Duodenal mucosa (tissue), 2 donors: Measurements from ENCODE around the gene RASA3.

Source experiments
- H3K27ac ChIP-seq: one replicate; pipeline ENCODE4 v1.7.0; 2013; ENCODE audit warnings: low read depth, low read length
- H3K27me3 ChIP-seq, 2 donors: one replicate each; pipeline ENCODE4 v1.7.0; 2013; ENCODE audit warnings: low read length in 2 of 2, control low read depth in 1 of 2; ENCODE audit not compliant: insufficient read depth in 2 of 2, control insufficient read depth in 1 of 2
- H3K36me3 ChIP-seq, 2 donors: one replicate each; pipeline ENCODE4 v1.7.0; 2013; ENCODE audit warnings: low read length in 2 of 2, control low read depth in 1 of 2; ENCODE audit not compliant: insufficient read depth in 2 of 2, control insufficient read depth in 1 of 2
- H3K4me1 ChIP-seq, 2 donors: one replicate each; pipeline ENCODE4 v1.7.0; 2013; ENCODE audit warnings: low read length in 2 of 2, control low read depth in 1 of 2; ENCODE audit not compliant: insufficient read depth in 2 of 2, control insufficient read depth in 1 of 2
- H3K4me3 ChIP-seq, 2 donors: one replicate each; pipeline ENCODE4 v1.7.0; 2013; ENCODE audit warnings: low read length in 2 of 2, low read depth in 1 of 2
- H3K9ac ChIP-seq, 2 donors: one replicate each; pipeline ENCODE4 v1.7.0; 2013; ENCODE audit warnings: low read length in 2 of 2, low read depth in 1 of 2
- H3K9me3 ChIP-seq, 2 donors: one replicate each; pipeline ENCODE4 v1.7.0; 2013; ENCODE audit warnings: low read length in 2 of 2, control low read depth in 1 of 2; ENCODE audit not compliant: control insufficient read depth in 1 of 2

The RASA3 gene

DNA sequence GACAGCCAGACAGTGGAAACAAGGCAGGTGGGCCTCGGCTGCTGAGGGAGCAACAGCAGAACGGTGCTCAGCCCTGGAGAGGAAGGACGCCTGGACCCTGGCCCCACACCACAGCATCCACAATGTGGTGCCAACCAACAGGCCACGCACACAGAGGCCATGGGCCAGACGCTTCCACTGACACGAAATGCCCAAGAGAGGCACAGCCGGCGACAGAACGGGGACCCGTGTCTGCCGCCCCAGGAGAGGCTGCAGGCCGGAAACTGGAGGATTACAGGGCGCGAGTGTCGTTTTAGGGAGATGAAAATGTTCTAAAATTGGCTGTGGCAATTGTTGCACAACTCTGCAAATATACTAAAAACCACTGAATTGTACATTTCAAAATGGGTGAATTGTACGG, 69.7 kb downstream of the RASA3 start:
- no peaks in the 10 kb centered on the region for H3K9me3 ChIP-seq
- no peaks in the 10 kb centered on the region for H3K36me3 ChIP-seq
- H3K4me3 ChIP-seq, result no peak overlapping the region
- peak overlapping the region in 1 of 2 donors; percentile 27 for H3K9ac ChIP-seq
- no peaks in the 10 kb centered on the region for H3K27me3 ChIP-seq
- no peak overlapping the region for H3K27ac ChIP-seq
- H3K4me1 ChIP-seq, result peaks cover 36 to 55% of the 10 kb centered on the region in 2 donors

DNA sequence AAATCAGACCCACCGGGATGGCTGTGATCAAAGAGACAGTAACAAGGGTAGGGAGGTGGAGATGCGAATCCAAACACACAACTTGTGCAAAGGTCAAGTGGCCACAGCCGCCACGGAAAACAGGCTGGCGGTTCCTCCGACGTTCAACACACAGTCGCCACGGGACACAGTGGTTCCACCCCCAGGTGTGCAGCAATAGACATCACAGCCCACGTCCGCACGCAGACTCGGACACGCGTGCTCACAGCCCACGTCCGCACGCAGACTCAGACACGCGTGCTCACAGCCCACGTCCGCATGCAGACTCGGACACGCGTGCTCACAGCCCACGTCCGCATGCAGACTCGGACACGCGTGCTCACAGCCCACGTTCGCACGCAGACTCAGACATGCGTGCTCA, 70.1 kb downstream of the RASA3 start:
- Histone ChIP-seq H3K4me3 (no peak overlapping the region), H3K4me1 (peaks cover 36 to 56% of the 10 kb centered on the region in 2 donors), H3K9ac (no peak overlapping the region), H3K27ac (no peak overlapping the region), H3K9me3 (no peaks in the 10 kb centered on the region), H3K27me3 (no peaks in the 10 kb centered on the region), H3K36me3 (no peaks in the 10 kb centered on the region)

DNA sequence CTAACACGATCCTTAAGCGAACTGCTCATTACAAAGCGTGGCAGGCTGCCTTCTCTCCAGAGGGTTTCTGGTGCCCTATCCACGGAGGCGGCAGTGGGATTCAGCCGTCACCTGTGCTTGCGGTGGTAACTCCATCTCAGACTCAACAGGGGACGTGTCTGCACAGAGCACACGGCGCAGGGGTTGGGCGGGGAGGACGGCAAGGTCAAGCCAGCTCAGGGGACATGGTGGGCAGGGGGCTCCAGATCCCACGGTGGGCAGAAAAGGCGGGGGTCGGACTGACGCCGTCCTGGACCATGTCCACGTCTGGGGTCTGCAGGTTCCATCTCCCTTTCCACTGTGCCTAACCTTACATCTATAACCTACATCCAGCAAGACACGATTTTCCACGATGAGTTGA, 70.7 kb downstream of the RASA3 start:
- Histone ChIP-seq H3K4me3 (no peak overlapping the region), H3K9ac (no peak overlapping the region), H3K27ac (no peak overlapping the region), H3K27me3 (no peaks in the 10 kb centered on the region), H3K4me1 (peaks cover 38 to 54% of the 10 kb centered on the region in 2 donors), H3K9me3 (no peaks in the 10 kb centered on the region), H3K36me3 (no peaks in the 10 kb centered on the region)

DNA sequence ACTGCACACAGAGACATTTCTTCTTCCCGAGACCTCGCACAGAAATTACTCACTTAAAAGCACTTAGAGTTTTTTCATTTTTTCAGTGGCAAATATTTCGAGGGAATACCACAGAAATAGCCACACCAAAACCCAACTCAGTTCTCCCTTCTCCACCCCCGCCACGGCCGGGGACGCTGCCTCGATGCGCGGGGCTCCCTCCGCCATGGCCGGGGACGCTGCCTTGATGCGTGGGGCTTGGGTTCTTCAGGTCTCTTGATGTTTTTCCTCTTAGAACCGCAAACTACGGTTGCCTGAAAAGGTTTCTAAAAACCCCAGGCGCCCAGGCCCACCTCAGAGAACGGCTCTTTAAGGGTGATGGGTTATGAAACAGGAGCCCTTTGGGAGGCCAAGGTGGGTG, 71.4 kb downstream of the RASA3 start:
- Histone ChIP-seq H3K27ac (no peak overlapping the region), H3K4me1 (peaks cover 32 to 54% of the 10 kb centered on the region in 2 donors)

DNA sequence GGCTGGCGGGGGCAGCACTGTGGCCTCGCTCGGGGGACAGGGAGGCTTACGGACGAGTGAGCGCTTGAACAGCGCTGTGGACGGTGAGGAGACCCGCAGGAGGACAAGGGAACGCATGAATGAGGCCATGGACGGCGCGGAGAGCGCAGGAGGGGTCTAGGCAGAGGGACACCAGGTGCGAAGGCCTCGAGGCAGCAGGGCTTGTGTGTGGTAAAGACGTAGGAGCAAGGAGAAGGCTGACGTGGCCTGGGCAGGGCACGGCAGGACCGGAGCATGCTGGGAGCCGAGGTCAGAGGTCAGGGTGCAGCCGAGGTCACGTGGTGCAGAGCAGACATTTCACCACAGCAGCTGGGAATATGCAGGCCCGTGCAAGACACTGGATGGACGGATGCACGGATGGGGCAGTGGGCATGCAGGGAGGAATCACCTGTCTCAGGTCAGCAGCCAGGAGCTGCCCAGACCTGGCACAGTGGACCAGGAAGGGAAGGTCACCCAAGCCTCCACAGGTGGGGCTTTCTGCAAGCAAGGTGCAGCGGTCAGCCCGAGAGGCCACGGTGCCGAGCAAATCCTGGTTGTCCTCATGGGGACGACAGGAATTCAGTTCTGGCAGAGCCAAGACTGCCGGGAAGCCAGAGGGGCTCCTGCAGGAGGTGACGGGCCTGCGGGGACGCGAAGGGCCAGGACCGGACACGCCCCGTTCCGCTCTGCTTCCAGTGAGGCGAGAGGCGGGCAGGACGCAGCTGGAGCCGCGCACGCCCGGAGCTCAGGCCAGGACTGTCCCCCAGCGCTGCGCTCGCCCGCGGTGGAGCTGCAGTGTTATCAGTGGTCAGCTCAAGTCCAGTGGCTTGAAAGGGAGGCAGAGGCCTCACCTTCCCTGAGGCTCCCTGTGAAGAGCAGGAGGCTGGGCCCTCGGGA, 72.2 kb downstream of the RASA3 start:
- H3K9ac ChIP-seq, result no peak overlapping the region
- H3K4me3 ChIP-seq, result no peak overlapping the region
- no peak overlapping the region for H3K27ac ChIP-seq
- no peaks in the 10 kb centered on the region for H3K9me3 ChIP-seq
- H3K4me1 ChIP-seq, result peaks cover 23 to 45% of the 10 kb centered on the region in 2 donors
- H3K27me3 ChIP-seq, result no peaks in the 10 kb centered on the region
- peaks cover 0 to 3% of the 10 kb centered on the region in 2 donors for H3K36me3 ChIP-seq

More for the DNA sequence above, 71.4 kb downstream of the RASA3 start:
- Histone ChIP-seq H3K9ac (no peak overlapping the region), H3K27me3 (no peaks in the 10 kb centered on the region), H3K4me3 (no peak overlapping the region), H3K9me3 (no peaks in the 10 kb centered on the region), H3K36me3 (peaks cover 0 to 1% of the 10 kb centered on the region in 2 donors)

DNA sequence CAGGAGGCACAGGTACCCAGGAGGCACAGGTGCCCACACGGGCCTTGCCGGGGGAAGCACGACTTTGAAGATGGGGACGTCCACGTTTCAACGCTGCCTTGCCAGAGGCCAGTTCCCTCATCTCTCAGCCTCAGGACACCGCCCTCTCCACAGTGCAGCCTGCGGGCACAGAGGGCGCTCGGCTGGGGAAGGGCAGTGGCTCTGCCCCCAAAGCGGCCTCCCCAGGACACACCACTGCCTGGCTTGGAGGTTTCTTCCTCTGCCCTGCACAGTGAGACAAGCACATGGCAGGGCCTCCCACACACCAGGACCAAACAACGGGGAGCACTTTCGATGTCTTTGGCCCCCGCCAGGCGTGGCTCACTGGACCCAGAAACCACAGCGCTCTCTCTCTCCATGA, 73.0 kb downstream of the RASA3 start:
- no peak overlapping the region for H3K27ac ChIP-seq
- H3K4me1 ChIP-seq, result peaks cover 16 to 38% of the 10 kb centered on the region in 2 donors
- peaks cover 0 to 8% of the 10 kb centered on the region in 2 donors for H3K36me3 ChIP-seq
- H3K9me3 ChIP-seq, result no peaks in the 10 kb centered on the region
- H3K27me3 ChIP-seq, result no peaks in the 10 kb centered on the region
- H3K9ac ChIP-seq, result no peak overlapping the region
- no peak overlapping the region for H3K4me3 ChIP-seq

DNA sequence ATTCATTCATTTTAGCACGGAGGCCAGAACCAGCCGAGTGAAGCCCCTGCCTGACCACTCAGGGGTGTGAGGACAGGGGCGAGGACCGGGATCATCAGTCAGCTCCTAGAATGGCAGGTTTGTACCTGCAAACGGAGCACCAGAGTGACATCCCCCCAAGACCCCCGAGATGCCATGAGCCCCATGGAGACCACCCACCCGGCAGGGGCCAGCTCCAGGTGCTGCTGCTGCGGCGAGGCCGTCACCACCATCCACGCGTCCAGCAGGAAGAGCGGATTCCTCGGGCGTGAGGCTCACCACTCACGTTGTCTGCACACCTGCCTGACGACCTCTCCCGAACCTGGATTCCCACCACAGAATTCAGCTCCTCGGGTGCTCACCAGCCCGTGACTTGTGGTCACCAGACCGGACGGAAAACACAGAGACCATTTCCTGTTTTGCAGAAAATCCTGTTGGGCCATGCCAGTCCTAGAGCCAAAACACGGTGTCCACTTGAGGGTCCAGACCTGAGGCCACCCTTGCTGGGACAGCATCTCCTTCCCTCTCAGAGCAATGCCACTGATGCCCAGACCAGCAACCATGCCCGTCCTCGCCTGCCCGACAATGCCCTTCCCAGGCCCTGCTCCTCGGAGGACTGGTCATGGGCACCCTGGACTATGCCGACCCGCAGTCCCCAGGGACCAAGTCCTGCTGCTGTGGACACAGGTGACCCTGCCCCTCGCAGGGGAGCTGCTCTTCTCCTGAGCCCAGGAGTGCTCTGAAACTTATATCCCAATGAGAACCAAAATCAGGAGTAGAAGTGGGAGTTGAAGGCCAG, 74.2 kb downstream of the RASA3 start:
- H3K27ac ChIP-seq, result no peak overlapping the region

DNA sequence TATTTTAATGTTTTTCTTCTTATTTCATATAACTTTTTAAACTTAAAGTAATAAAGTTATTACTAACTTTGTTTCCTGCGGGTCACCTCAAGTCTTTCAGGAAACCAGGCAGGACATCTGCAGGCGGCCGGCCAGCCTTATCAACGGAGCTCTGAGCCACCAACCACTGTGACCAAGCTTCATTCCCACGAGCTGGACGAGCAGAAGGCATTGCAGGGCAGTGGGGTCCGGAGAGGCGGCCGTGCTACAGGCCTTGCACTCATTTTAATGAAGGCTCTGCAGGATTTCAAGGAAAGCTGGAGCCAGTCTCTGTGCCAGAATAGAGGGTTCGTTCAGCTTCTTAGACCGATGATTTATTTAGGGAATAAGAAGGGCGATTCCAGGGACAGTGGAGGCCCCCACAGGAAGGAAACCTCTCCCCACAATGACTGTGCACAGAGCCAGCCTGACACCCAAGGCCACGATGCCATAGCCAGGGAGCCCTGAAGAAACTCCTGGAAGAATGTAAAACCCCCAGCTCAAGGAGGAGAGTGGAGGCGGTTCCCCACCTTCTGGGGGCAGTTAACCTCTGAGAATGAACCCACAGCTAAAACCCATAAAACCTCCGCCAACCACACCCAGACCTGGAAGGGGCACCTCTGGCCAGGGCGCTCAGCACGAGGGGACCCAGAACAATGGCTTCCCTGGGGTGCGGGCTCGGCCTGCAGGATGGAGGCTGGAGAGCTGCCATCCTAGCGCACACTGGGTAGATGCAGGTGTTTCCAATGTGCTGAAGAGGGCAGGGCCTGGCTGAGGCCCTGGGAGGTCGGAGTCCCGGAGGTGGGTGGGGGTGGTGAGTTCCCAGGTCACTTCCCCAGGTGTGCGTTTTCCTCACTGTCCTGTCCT, 75.0 kb downstream of the RASA3 start:
- H3K27ac ChIP-seq, result no peak overlapping the region
- peaks cover 5 to 26% of the 10 kb centered on the region in 2 donors for H3K4me1 ChIP-seq
- no peaks in the 10 kb centered on the region for H3K27me3 ChIP-seq
- peaks cover 0 to 8% of the 10 kb centered on the region in 2 donors for H3K36me3 ChIP-seq
- H3K9ac ChIP-seq, result no peak overlapping the region
- H3K4me3 ChIP-seq, result no peak overlapping the region
- no peaks in the 10 kb centered on the region for H3K9me3 ChIP-seq

More for the DNA sequence above, 74.2 kb downstream of the RASA3 start:
- H3K4me1 ChIP-seq, result peaks cover 5 to 28% of the 10 kb centered on the region in 2 donors
- H3K27me3 ChIP-seq, result no peaks in the 10 kb centered on the region
- no peak overlapping the region for H3K4me3 ChIP-seq
- no peaks in the 10 kb centered on the region for H3K9me3 ChIP-seq
- no peak overlapping the region for H3K9ac ChIP-seq
- H3K36me3 ChIP-seq, result peaks cover 0 to 8% of the 10 kb centered on the region in 2 donors

DNA sequence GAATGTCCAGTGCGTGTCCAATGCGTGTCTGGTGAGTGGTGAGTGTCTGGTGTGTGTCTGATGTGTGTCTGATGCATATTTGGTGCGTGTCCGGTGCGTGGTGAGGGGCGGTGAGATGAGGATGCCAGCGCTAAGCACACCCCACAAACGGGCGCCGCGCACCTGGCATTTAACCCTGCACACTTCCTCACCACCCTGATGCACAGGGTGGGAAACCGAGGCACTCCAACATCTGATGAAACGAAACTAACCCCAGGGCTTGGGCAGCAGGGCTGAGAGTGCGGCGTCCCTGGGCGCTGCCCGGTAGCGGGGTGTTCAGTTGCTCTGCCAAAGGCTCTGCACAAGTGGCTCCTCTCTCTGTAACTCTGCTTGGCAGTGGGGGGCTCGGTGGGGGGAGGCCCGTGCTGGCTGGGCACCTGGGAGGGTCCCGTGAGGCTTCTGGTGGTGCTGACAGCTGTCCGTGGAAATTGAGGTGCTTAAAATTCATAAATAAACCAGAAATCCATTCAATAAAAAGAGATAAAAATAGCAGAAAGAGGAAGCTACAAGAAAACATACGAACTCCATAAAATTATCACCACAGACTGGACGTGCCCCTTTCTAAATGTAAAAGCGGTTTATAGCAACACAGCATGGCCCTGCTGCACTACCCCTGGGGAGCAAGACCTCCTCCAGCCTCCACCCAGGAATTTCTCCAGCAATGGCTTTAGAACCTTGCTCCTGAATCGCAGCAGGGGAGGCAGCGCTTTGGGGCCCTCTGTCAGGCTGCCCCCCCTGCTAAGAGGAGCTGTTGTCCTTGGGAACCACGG, 76.0 kb downstream of the RASA3 start:
- no peaks in the 10 kb centered on the region for H3K27me3 ChIP-seq
- H3K4me1 ChIP-seq, result peaks cover 5 to 26% of the 10 kb centered on the region in 2 donors
- H3K36me3 ChIP-seq, result peaks cover 0 to 11% of the 10 kb centered on the region in 2 donors
- no peaks in the 10 kb centered on the region for H3K9me3 ChIP-seq
- H3K27ac ChIP-seq, result no peak overlapping the region
- no peak overlapping the region for H3K4me3 ChIP-seq
- H3K9ac ChIP-seq, result no peak overlapping the region
